Fibroblast of villous mesenchyme (primary cell): ENCODE results near the gene SSTR4. TPM values are rescaled to one million over a fixed set of nuclear protein-coding genes. Genes with fewer than 3 reads are reported as not detected.

Source experiments
- DNase-seq: peaks from one replicate; pipeline ENCODE4 v3.0.0-alpha.2; 2010; ENCODE audit warnings: low read depth
- H3K4me3 ChIP-seq: 2 replicates; pipeline ENCODE4 v1.5.1; 2011; ENCODE audit warnings: low read depth, mild to moderate bottlenecking, low read length
- total RNA-seq: library from RNA; depleted of rRNA; stranded (reverse); fragments of >200 nt; gene quantifications from 2 replicates; pipeline ENCODE4 v1.2.3, GENCODE V29; 2012
- TF ChIP-seq, protein P1 (sequence below): IDR thresholded peaks from 2 replicates; pipeline ENCODE4 v1.5.1; 2012; ENCODE audit warnings: low read depth, mild to moderate bottlenecking, low read length; ENCODE audit not compliant: insufficient read depth

Gene SSTR4
- total RNA-seq, 1 donor: not detected

DNA sequence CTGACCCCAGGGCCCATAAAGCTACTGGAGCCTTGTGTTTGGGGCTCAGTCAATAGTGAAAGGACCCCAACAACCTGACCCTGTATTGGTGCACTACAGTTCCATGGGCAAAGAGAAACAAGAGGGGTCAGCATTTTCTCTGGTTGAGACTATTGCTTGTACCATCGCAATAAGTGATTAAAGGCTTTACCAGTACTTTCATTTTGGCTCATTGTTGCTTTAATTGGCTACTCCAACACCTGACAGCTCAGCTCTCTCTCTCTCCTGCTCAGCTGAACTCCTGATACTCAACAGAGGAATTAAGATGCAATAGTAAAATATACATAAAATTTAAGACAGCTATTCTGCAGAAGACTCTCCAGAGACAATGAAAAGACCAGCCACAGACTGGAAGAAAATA, 33.2 kb downstream of the SSTR4 start:
- TF ChIP-seq, protein P1, sequence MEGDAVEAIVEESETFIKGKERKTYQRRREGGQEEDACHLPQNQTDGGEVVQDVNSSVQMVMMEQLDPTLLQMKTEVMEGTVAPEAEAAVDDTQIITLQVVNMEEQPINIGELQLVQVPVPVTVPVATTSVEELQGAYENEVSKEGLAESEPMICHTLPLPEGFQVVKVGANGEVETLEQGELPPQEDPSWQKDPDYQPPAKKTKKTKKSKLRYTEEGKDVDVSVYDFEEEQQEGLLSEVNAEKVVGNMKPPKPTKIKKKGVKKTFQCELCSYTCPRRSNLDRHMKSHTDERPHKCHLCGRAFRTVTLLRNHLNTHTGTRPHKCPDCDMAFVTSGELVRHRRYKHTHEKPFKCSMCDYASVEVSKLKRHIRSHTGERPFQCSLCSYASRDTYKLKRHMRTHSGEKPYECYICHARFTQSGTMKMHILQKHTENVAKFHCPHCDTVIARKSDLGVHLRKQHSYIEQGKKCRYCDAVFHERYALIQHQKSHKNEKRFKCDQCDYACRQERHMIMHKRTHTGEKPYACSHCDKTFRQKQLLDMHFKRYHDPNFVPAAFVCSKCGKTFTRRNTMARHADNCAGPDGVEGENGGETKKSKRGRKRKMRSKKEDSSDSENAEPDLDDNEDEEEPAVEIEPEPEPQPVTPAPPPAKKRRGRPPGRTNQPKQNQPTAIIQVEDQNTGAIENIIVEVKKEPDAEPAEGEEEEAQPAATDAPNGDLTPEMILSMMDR: no peak
- H3K4me3 ChIP-seq: no peak overlapping the region
- no peak for DNase-seq

DNA sequence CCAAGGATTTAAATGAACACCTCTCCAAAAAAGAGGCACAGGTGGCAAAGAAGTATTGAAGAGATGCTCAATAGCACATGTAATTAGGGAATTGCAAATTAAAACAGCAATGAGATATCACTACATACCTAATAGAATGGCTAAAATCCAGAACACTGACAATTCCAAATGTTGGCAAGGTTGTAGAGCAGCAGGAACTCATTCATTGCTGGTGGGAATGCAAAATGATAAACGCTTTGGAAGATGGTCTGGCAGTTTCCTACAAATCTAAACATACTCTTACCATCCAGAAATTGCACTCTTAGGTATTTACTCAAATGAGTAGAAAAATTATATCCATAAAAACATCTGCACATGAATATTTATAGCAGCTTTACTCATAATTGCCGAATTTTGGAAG, 34.0 kb downstream of the SSTR4 start:
- no peak for DNase-seq
- no peak overlapping the region for H3K4me3 ChIP-seq
- TF ChIP-seq, protein P1: no peak

DNA sequence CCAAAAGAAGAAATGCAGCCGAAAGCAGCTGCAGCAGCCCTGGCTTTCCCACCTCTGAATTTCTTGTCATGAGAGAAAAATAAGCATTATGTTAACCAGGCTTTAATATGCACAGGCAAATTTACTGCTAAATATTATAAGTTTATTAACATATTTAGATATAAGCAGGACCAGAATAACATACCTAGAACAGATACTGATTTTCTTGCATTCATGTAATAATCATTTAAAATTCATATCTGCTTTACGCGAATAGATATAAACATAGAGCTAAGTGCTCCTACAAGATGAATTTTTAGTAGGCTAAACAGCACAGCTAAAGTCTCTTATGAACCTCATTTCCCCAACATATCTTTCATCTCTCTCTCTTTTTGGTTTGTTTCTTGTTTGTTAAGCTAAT, 36.3 kb downstream of the SSTR4 start:
- no peak overlapping the region for H3K4me3 ChIP-seq
- DNase-seq: no peak
- TF ChIP-seq, protein P1: no peak

DNA sequence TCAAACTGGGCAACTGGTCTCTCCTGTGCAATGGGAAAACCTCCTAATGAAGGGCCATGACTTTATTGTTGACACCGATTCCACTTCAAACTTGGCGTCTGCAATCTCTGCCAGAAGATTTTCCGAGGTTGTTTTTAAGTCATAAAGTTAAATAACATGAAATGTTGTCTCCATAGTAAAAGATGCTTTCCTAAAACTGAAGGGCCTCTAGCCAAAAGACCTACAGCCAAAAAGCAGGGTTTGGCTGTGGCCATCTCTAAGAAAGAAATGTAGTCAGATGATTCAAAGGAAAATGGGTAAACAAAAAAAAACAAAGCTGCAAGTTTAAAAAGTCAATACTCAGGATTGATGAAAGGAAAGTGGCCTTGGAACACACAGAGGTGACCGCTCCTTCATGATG, 36.9 kb downstream of the SSTR4 start:
- DNase-seq: no peak
- TF ChIP-seq, protein P1: no peak
- no peak overlapping the region for H3K4me3 ChIP-seq

DNA sequence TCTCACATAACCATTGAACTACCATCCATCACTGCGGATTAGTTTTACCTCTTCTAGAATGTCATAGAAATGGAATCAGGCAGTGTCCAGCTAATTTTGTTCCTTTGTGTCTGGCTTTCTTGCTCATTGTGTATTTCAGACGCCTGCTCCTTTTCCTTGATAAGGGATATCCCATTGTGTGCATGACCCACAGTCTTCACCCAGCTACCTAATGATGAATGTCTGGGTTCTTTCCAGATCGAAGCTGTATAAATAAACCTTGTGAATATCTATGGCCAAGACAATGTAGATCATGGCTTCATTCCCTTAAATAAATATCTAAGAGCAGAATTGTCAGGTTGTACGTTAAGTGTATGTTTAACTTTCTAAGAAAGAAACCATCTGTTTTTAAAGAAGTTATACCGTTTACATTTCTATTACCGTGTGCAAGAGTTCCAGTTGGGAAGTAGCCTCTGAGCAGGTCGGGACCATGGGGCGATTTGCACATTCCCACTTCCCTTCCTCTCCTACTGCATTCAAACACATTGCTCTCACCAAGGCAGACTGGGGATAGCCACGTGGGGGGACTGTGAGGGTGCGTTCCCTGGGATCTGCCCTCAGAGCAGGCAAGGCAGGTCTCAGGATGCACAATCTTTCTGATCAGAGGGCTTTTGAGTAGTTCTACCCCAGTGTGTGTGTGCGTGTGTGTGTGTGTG, 37.9 kb downstream of the SSTR4 start:
- no peak for DNase-seq
- TF ChIP-seq, protein P1: no peak

DNA sequence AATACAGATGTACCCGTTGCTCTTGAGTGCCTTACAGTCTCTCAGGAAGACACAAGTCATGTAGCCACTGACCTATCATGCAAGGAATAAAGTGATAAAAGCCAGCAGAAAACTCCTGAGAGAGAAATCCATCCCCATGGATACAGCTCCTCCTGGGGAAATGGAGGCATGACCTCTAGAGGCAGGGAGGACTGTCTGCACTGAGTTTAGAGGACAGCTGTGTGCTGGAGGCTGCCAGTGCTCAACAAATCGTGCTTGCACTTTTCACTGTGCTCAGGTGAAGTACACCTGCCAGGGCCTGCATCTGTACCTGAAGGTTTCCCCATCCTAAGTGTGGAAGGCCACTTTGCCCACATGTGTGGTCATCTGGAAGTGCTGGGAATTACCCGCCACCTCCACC, 38.9 kb downstream of the SSTR4 start:
- DNase-seq: no peak
- TF ChIP-seq, protein P1: no peak
- H3K4me3 ChIP-seq: no peak overlapping the region

More for the DNA sequence above, 37.9 kb downstream of the SSTR4 start:
- no peak overlapping the region for H3K4me3 ChIP-seq

DNA sequence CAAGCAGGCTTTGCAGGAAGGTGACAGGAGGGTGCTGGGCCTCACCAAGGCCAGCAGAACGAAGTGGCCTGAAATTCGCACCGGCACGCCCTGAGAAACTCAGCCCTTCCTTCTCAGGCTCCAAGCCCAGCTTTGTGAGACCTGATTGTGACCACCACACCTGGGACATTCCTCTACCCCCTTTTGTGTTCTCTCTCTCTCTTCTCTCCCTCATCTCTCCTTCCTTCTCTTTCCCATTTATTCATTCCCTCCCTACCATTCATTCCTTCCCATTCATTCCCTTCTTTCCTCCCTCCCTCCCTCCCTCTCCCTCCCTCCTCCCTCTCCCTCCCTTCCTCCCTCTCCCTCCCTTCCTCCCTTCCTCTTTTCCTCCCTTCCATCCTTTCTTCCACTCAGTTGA, 42.2 kb downstream of the SSTR4 start:
- TF ChIP-seq, protein P1: no peak
- no peak overlapping the region for H3K4me3 ChIP-seq
- DNase-seq: no peak
